DOHH2 (cell line): ENCODE measurements around the gene KCNH1.

Experiments used
- H3F3A ChIP-seq: fragments of 200-600 bp; sonication (generic), shearing (Covaris generic); 2 replicates; pipeline ENCODE4 v1.6.0; 2016; ENCODE audit warnings: antibody characterized with exemption, mild to moderate bottlenecking; ENCODE audit not compliant: control insufficient read depth, insufficient read depth
- H3K27ac ChIP-seq: fragments of 200-600 bp; sonication (generic); 2 replicates; pipeline ENCODE4 v1.5.1; 2014; ENCODE audit warnings: low read depth, mild to moderate bottlenecking, low read length, moderate library complexity
- H3K27me3 ChIP-seq: fragments of 200-600 bp; sonication (generic); 2 replicates; pipeline ENCODE4 v1.6.1; 2014; ENCODE audit warnings: mild to moderate bottlenecking, low read length, mixed read lengths; ENCODE audit not compliant: control insufficient read depth
- H3K36me3 ChIP-seq: fragments of 200-600 bp; sonication (generic); 2 replicates; pipeline ENCODE4 v1.6.1; 2014; ENCODE audit warnings: mild to moderate bottlenecking, low read length, moderate library complexity, mixed read lengths; ENCODE audit not compliant: control insufficient read depth
- H3K4me1 ChIP-seq: fragments of 200-600 bp; sonication (generic); 2 replicates; pipeline ENCODE4 v1.6.1; 2014; ENCODE audit warnings: mild to moderate bottlenecking, low read length, mixed read lengths; ENCODE audit not compliant: control insufficient read depth
- H3K4me2 ChIP-seq: fragments of 200-600 bp; sonication (generic); 2 replicates; pipeline ENCODE4 v1.6.0; 2014; ENCODE audit warnings: mild to moderate bottlenecking, low read length, moderate library complexity
- H3K4me3 ChIP-seq: fragments of 200-600 bp; sonication (generic); 2 replicates; pipeline ENCODE4 v1.5.1; 2014; ENCODE audit warnings: mild to moderate bottlenecking, low read length, mixed read lengths
- H3K79me2 ChIP-seq: fragments of 200-600 bp; sonication (generic); 2 replicates; pipeline ENCODE4 v1.6.1; 2014; ENCODE audit warnings: mild to moderate bottlenecking, low read length, mixed read lengths; ENCODE audit not compliant: control insufficient read depth
- H3K9me2 ChIP-seq: fragments of 200-600 bp; sonication (generic); replicated peaks from 2 replicates; pipeline ENCODE4 v1.6.1; 2014; ENCODE audit warnings: mild to moderate bottlenecking, low read length, mixed read lengths; ENCODE audit not compliant: control insufficient read depth
- H3K9me3 ChIP-seq: fragments of 200-600 bp; sonication (generic); 2 replicates; pipeline ENCODE4 v1.6.1; 2014; ENCODE audit warnings: antibody characterized with exemption, low read length, mixed read lengths; ENCODE audit not compliant: control insufficient read depth, insufficient read depth
- H4K20me1 ChIP-seq: fragments of 200-600 bp; sonication (generic); 2 replicates; pipeline ENCODE4 v1.6.0; 2014; ENCODE audit warnings: low read depth, mild to moderate bottlenecking, antibody characterized with exemption, low read length, moderate library complexity; ENCODE audit not compliant: control insufficient read depth, insufficient read depth
- EZH2phosphoT487 ChIP-seq: fragments of 200-600 bp; sonication (generic); IDR thresholded peaks from 2 replicates; pipeline ENCODE4 v1.6.1; 2017; ENCODE audit warnings: borderline replicate concordance, mild to moderate bottlenecking, antibody characterized with exemption, low read length, moderate library complexity, mixed read lengths
- TF ChIP-seq, protein P1 (sequence below): fragments of 200-600 bp; sonication (generic); IDR thresholded peaks from one replicate; pipeline ENCODE4 v1.5.1; 2014; ENCODE audit warnings: antibody characterized with exemption, mild to moderate bottlenecking, low read depth, low read length; ENCODE audit not compliant: poor library complexity, severe bottlenecking

The KCNH1 gene

DNA sequence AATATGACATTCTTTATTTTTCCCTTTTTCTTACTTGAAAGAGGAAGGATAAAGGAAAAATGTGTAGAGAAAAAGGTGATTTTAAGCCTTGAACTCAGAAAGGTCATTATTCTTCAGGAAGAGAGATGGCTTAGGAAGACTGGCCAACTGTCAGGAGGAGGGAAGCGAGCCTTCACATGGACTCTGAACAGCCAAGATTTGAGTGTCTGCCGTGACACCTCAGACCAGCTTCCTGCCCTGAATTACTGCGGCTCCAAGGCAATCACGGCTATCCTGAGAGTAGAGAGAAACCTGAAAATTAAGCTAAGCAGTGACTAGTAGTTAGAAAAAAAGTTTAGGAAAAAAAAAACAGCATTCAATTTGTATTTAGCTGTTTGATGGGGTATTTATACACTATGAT, 314.7 kb downstream of the KCNH1 start:
- TF ChIP-seq, protein P1, sequence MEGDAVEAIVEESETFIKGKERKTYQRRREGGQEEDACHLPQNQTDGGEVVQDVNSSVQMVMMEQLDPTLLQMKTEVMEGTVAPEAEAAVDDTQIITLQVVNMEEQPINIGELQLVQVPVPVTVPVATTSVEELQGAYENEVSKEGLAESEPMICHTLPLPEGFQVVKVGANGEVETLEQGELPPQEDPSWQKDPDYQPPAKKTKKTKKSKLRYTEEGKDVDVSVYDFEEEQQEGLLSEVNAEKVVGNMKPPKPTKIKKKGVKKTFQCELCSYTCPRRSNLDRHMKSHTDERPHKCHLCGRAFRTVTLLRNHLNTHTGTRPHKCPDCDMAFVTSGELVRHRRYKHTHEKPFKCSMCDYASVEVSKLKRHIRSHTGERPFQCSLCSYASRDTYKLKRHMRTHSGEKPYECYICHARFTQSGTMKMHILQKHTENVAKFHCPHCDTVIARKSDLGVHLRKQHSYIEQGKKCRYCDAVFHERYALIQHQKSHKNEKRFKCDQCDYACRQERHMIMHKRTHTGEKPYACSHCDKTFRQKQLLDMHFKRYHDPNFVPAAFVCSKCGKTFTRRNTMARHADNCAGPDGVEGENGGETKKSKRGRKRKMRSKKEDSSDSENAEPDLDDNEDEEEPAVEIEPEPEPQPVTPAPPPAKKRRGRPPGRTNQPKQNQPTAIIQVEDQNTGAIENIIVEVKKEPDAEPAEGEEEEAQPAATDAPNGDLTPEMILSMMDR, result no peak
- no peak for TF ChIP-seq EZH2phosphoT487
- Histone ChIP-seq H3K79me2 (no peaks in the 10 kb centered on the region), H4K20me1 (no peaks in the 10 kb centered on the region), H3K4me3 (no peak overlapping the region), H3K36me3 (no peaks in the 10 kb centered on the region), H3K9me2 (no peaks in the 10 kb centered on the region), H3K4me2 (no peak overlapping the region), H3K27me3 (no peaks in the 10 kb centered on the region), H3F3A (no peaks in the 10 kb centered on the region), H3K9me3 (no peaks in the 10 kb centered on the region), H3K4me1 (no peaks in the 10 kb centered on the region), H3K27ac (no peak overlapping the region)

DNA sequence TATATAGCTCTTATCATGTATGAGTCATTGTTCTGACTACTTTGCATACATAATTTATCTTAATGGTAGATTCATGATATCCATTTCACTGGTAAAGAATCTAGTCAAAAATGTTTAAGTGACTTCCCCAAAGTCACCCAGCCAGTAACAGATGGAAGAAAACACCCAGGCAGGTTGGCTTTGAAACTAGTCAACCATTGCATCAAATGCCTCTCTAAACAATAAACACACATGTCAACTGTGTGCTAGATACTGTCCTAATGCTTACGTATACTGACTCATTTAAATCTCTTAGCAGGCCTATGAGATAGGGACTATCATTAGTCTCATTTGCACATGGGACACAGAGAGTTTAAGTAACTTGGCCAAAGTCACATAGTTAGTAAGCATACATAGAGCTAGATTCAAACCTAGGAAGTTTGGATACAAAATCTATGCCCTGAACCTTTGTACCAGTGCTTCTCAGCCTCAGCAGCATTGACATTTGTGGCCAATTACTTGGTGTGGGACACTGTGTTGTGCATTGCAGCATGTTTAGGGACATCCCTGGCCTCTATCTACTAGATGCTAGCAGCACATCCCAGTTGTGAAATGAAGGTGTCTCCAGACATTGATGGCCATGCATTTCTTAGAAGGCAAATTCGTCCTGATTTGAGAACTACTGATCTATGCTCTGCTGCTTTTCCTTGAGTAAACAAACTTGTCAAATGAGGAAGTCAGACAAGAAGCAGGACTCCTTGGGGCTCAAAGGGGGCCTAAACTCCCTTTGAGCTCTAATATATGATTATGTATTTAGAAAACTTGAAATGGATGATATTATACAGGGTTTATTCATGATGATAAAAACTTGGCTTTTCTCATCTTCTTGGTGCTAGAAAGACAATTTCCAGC, 316.3 kb downstream of the KCNH1 start:
- H3K79me2 ChIP-seq, result no peaks in the 10 kb centered on the region
- no peak overlapping the region for H3K4me2 ChIP-seq
- no peaks in the 10 kb centered on the region for H3K9me2 ChIP-seq
- H4K20me1 ChIP-seq, result no peaks in the 10 kb centered on the region
- no peaks in the 10 kb centered on the region for H3K36me3 ChIP-seq
- no peak for TF ChIP-seq EZH2phosphoT487
- TF ChIP-seq, protein P1, result no peak
- no peak overlapping the region for H3K27ac ChIP-seq
- no peaks in the 10 kb centered on the region for H3K9me3 ChIP-seq
- no peaks in the 10 kb centered on the region for H3K27me3 ChIP-seq
- H3F3A ChIP-seq, result no peaks in the 10 kb centered on the region
- H3K4me1 ChIP-seq, result no peaks in the 10 kb centered on the region
- H3K4me3 ChIP-seq, result no peak overlapping the region

GRCh38 chr1:210815641-210816550, 318.1 kb downstream of the KCNH1 start:
- H3K4me2 ChIP-seq, result no peak overlapping the region
- no peaks in the 10 kb centered on the region for H3K36me3 ChIP-seq
- no peaks in the 10 kb centered on the region for H3F3A ChIP-seq
- H4K20me1 ChIP-seq, result no peaks in the 10 kb centered on the region
- no peaks in the 10 kb centered on the region for H3K27me3 ChIP-seq
- TF ChIP-seq, protein P1, result no peak
- no peak for TF ChIP-seq EZH2phosphoT487
- H3K79me2 ChIP-seq, result no peaks in the 10 kb centered on the region
- H3K4me1 ChIP-seq, result no peaks in the 10 kb centered on the region
- H3K4me3 ChIP-seq, result no peak overlapping the region
- no peak overlapping the region for H3K27ac ChIP-seq
- H3K9me2 ChIP-seq, result no peaks in the 10 kb centered on the region
- no peaks in the 10 kb centered on the region for H3K9me3 ChIP-seq
